Testis (tissue), 3 donors: ENCODE results near the gene POLN. TPM values are rescaled to one million over a fixed set of nuclear protein-coding genes. Genes with fewer than 3 reads are reported as not detected.

ENCODE experiments used
- DNase-seq: peaks from one replicate; pipeline ENCODE4 v3.0.0-alpha.2; 2019
- H3K27ac ChIP-seq, 2 donors: fragments of 200-600 bp; sonication (generic); one replicate each; pipeline ENCODE4 v1.5.1; 2019
- H3K27me3 ChIP-seq: fragments of 200-600 bp; sonication (generic); one replicate; pipeline ENCODE4 v1.5.1; 2019
- H3K36me3 ChIP-seq: fragments of 200-600 bp; sonication (generic); one replicate; pipeline ENCODE4 v1.5.1; 2017; ENCODE audit warnings: low read depth; ENCODE audit errors: missing control alignments
- H3K4me1 ChIP-seq: fragments of 200-600 bp; sonication (generic); one replicate; pipeline ENCODE4 v1.5.1; 2019
- H3K4me3 ChIP-seq, 2 donors: fragments of 200-600 bp; sonication (generic); one replicate each; pipeline ENCODE4 v1.5.1; 2017 to 2019
- H3K9me3 ChIP-seq: fragments of 200-600 bp; sonication (generic); one replicate; pipeline ENCODE4 v1.5.1; 2017
- POLR2A ChIP-seq: fragments of 450-650 bp; IDR thresholded peaks from one replicate; pipeline ENCODE4 v1.6.1; 2017; ENCODE audit warnings: antibody characterized with exemption, mild to moderate bottlenecking, moderate library complexity
- WGBS, 2 donors: methylation state at CpG; one replicate each; pipeline ENCODE4 v1.1.5; 2018; 5-methylcytosine and 5-hydroxymethylcytosine counted together
- intact Hi-C: fragments of 100-400 bp; cut with DNase I; formaldehyde crosslinking; loops from one replicate; pipeline ENCODE4 v1.15.1; 2023; ENCODE audit warnings: low total_unique reads
- polyA plus RNA-seq: library from polyadenylated mRNA; stranded (reverse); fragments of 350-450 nt; fragmentation: Illumina TruSeq; extraction: RNeasy Lipid Tissue Mini Kit (QIAGEN cat#74804); gene quantifications from one replicate; pipeline ENCODE4 v1.2.3, GENCODE V29; 2014; ENCODE audit warnings: low read depth, low replicate concordance; ENCODE audit not compliant: insufficient read depth
- total RNA-seq, 2 donors: library from RNA; depleted of rRNA; stranded (reverse); fragments of >200 nt; gene quantifications; one replicate each; pipeline ENCODE4 v1.2.3, GENCODE V29; 2016
- TF ChIP-seq, protein P1 (sequence below), 3 experiments: fragments of 450-650 bp in 2 of 3; fragments of 200-600 bp in 1 of 3; sonication (generic) in 1 of 3; IDR thresholded peaks; one replicate each; pipeline ENCODE4 v1.5.1; 2016 to 2019; ENCODE audit warnings: antibody characterized with exemption in 3 of 3, mild to moderate bottlenecking in 2 of 3, moderate library complexity in 1 of 3

POLN gene
- total and polyA plus RNA-seq, 3 donors from 2014 or later = 12.2 to 23.7 (median 22.9) TPM

DNA sequence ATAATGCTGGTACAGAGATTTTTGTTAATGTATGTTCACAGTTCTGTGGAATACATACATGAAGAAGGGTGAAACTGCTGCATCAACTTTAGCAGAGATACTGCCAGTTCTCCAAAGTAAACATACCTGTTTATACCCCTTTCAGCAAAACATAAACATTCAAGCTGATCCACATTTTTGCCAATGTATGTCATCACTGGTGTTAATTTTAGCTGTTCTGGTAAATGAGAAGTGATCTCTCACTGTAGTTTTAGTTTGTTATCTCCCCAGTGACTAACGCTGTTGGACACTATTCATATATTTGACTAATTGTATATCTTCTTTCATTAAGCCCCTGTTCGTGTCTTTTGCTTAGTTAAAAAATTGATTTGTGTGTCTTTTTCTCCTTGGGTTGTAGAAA, 82.0 kb downstream of the POLN start:
- Histone ChIP-seq H3K27me3 (no peaks in the 10 kb centered on the region), H3K27ac (no peak overlapping the region), H3K9me3 (no peaks in the 10 kb centered on the region), H3K4me1 (no peaks in the 10 kb centered on the region), H3K4me3 (no peak overlapping the region), H3K36me3 (no peaks in the 10 kb centered on the region)
- TF ChIP-seq POLR2A = no peak
- TF ChIP-seq, protein P1, sequence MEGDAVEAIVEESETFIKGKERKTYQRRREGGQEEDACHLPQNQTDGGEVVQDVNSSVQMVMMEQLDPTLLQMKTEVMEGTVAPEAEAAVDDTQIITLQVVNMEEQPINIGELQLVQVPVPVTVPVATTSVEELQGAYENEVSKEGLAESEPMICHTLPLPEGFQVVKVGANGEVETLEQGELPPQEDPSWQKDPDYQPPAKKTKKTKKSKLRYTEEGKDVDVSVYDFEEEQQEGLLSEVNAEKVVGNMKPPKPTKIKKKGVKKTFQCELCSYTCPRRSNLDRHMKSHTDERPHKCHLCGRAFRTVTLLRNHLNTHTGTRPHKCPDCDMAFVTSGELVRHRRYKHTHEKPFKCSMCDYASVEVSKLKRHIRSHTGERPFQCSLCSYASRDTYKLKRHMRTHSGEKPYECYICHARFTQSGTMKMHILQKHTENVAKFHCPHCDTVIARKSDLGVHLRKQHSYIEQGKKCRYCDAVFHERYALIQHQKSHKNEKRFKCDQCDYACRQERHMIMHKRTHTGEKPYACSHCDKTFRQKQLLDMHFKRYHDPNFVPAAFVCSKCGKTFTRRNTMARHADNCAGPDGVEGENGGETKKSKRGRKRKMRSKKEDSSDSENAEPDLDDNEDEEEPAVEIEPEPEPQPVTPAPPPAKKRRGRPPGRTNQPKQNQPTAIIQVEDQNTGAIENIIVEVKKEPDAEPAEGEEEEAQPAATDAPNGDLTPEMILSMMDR (IDR thresholded peaks at IDR 0.05) = no peak
- intact Hi-C loops = no loop called here
- no peak for DNase-seq
- 73 to 75% methylated on average over 2 of the region's 2 CpGs for WGBS, 2 donors

DNA sequence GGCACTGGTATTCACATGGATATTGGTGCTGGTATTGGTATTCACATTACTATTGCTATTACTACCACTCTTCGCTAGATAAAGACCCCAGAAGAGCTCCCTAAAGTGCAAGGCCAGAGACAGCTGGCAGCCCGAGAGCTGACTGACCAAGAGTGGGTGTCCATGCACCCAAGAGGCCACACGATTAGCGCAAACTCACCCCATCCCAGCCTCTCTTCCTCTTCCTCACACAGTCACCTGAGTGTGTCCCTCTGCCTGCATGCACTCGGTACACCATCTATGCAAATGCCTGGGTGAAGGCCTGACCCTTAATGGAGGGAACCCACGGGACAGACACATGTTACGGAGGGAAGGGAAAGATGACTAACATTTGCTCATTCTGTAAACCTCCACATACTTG, 86.7 kb downstream of the POLN start:
- no peaks in the 10 kb centered on the region for H3K27me3 ChIP-seq
- no peak overlapping the region for H3K4me3 ChIP-seq
- no peak for DNase-seq
- H3K27ac ChIP-seq = no peak overlapping the region
- TF ChIP-seq POLR2A = no peak
- TF ChIP-seq, protein P1 (IDR thresholded peaks at IDR 0.05) = no peak
- no peaks in the 10 kb centered on the region for H3K36me3 ChIP-seq
- intact Hi-C loops = no loop called here
- no peaks in the 10 kb centered on the region for H3K9me3 ChIP-seq
- WGBS, 2 donors = 95 to 96% methylated on average over 7 of the region's 7 CpGs
- no peaks in the 10 kb centered on the region for H3K4me1 ChIP-seq

DNA sequence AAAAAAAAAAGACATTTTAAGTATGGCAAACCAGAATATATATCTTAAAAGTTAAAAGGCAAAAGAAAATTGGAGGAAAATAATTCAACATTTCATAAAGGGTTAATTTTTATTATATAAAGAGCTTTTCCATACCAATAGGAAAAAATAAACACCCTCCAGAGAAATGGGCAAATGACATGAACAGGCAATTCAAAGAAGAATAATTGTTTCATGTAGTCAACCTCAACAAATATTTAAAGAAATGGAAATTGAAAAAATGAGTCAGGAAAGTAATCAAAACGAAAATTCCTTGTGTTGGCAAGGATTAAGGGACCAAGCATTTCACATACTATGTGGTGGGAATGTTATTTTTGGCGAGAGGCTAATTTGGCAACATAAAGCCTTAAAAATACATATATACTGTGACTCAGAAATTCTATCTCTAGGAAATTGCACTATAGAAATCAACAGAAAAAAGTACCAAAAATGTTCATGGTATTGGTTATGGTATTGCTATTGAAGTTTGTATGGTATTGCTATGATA, 87.6 kb downstream of the POLN start:
- H3K36me3 ChIP-seq = no peaks in the 10 kb centered on the region
- intact Hi-C loops = no loop called here
- no peak overlapping the region for H3K27ac ChIP-seq
- WGBS, 2 donors = 89 to 94% methylated on average over 2 of the region's 2 CpGs
- no peaks in the 10 kb centered on the region for H3K27me3 ChIP-seq
- DNase-seq = no peak
- no peaks in the 10 kb centered on the region for H3K4me1 ChIP-seq
- H3K9me3 ChIP-seq = no peaks in the 10 kb centered on the region
- no peak for TF ChIP-seq POLR2A
- TF ChIP-seq, protein P1 (IDR thresholded peaks at IDR 0.05) = no peak
- no peak overlapping the region for H3K4me3 ChIP-seq

DNA sequence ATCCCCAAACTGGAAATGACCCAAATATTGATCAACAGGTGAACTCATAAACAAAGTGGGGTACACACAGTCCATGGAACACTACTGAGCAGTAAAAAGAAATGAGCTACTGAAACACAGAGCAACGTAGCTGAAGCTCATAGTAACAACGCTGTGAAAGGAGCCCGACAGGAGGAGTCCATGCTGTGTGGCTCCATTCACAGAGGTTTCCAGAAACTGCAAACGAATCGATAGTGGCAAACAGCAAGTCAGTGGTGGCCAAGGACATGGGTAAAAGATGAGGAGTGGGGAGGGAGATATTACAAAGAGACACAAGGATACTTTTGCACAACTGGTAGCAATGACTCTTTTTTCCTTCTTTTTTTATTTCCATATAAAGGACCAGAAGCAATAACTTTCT, 90.4 kb downstream of the POLN start:
- DNase-seq = no peak
- Histone ChIP-seq H3K4me3 (no peak overlapping the region), H3K27ac (no peak overlapping the region), H3K9me3 (no peaks in the 10 kb centered on the region), H3K4me1 (no peaks in the 10 kb centered on the region), H3K27me3 (no peaks in the 10 kb centered on the region), H3K36me3 (no peaks in the 10 kb centered on the region)
- WGBS, 2 donors = 76 to 80% methylated on average over 5 of the region's 5 CpGs
- intact Hi-C loops = no loop called here
- no peak for TF ChIP-seq POLR2A
- TF ChIP-seq, protein P1 (IDR thresholded peaks at IDR 0.05) = no peak

DNA sequence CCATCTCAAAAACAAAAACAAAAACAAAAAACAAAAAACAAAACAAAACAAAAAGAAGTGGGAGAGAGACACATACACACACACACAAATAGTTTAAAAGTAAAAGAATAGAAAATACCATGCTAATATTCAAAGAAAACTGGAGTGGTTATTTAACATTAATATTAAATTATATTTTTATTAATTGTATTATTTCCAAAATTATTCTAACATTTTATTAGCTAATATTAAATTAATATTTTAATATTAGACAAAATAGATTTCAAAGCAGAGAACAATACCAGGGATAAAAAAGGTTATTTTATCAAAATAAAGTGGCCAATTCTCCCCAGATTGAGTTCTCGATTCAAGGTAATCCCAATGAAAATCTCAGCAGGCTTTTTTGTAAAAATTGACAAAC, 91.8 kb downstream of the POLN start:
- TF ChIP-seq POLR2A = no peak
- TF ChIP-seq, protein P1 (IDR thresholded peaks at IDR 0.05) = no peak
- DNase-seq = no peak
- Histone ChIP-seq H3K4me3 (no peak overlapping the region), H3K4me1 (no peaks in the 10 kb centered on the region), H3K36me3 (no peaks in the 10 kb centered on the region), H3K9me3 (no peaks in the 10 kb centered on the region), H3K27ac (no peak overlapping the region), H3K27me3 (no peaks in the 10 kb centered on the region)
- 95 to 97% methylated on average over 1 of the region's 1 CpG for WGBS, 2 donors
- intact Hi-C loops = no loop called here
